SU-DHL-6 (cell line): ENCODE measurements around the gene PHF21B.

Source experiments
- H2AFZ ChIP-seq: fragments of 200-600 bp; sonication (generic); 2 replicates; pipeline ENCODE4 v1.6.1; 2014; ENCODE audit warnings: low read depth, mild to moderate bottlenecking, moderate library complexity, mixed read lengths, antibody characterized with exemption, low read length; ENCODE audit not compliant: severe bottlenecking
- H3F3A ChIP-seq: fragments of 200-600 bp; shearing (Covaris generic); 2 replicates; pipeline ENCODE4 v1.6.0; 2016; ENCODE audit warnings: antibody characterized with exemption, mild to moderate bottlenecking; ENCODE audit not compliant: insufficient read depth
- H3K27ac ChIP-seq: fragments of 200-600 bp; sonication (generic); 2 replicates; pipeline ENCODE4 v1.5.1; 2016; ENCODE audit warnings: low read depth, mild to moderate bottlenecking, low read length, moderate library complexity, mixed read lengths
- H3K27me3 ChIP-seq: fragments of 200-600 bp; sonication (generic), shearing (Covaris generic); 2 replicates; pipeline ENCODE4 v1.6.0; 2014; ENCODE audit warnings: mild to moderate bottlenecking, low read length
- H3K36me3 ChIP-seq: fragments of 200-600 bp; sonication (generic); 2 replicates; pipeline ENCODE4 v1.6.1; 2014; ENCODE audit warnings: mild to moderate bottlenecking, low read length, mixed read lengths
- H3K4me2 ChIP-seq: fragments of 300-600, 200-600 bp; shearing (Covaris generic), sonication (generic); 2 replicates; pipeline ENCODE4 v1.6.0; 2014; ENCODE audit warnings: low read length, low read depth, mild to moderate bottlenecking; ENCODE audit not compliant: poor library complexity, severe bottlenecking
- H3K4me3 ChIP-seq: fragments of 200-600 bp; sonication (generic); 2 replicates; pipeline ENCODE4 v1.5.1; 2014; ENCODE audit warnings: antibody characterized with exemption, low read length, mild to moderate bottlenecking, mixed read lengths; ENCODE audit not compliant: insufficient read depth, poor library complexity, severe bottlenecking
- H3K79me2 ChIP-seq: fragments of 200-600 bp; sonication (generic); 2 replicates; pipeline ENCODE4 v1.6.1; 2014; ENCODE audit warnings: mild to moderate bottlenecking, low read length, moderate library complexity; ENCODE audit not compliant: insufficient read depth
- H3K9ac ChIP-seq: fragments of 200-600 bp; sonication (generic); 2 replicates; pipeline ENCODE4 v1.7.0; 2014; ENCODE audit warnings: mild to moderate bottlenecking, low read length
- H3K9me2 ChIP-seq: fragments of 200-600 bp; sonication (generic); replicated peaks from 2 replicates; pipeline ENCODE4 v1.6.1; 2014; ENCODE audit warnings: low read length; ENCODE audit not compliant: insufficient read depth
- H3K9me3 ChIP-seq: fragments of 200-600 bp; sonication (generic); 2 replicates; pipeline ENCODE4 v1.6.1; 2014; ENCODE audit warnings: low read length, mixed read lengths; ENCODE audit not compliant: insufficient read depth
- H4K20me1 ChIP-seq: fragments of 200-600 bp; sonication (generic); 2 replicates; pipeline ENCODE4 v1.6.1; 2014; ENCODE audit warnings: low read depth, mild to moderate bottlenecking, antibody characterized with exemption, low read length, moderate library complexity, mixed read lengths
- EZH2phosphoT487 ChIP-seq: fragments of 200-600 bp; sonication (generic), shearing (Covaris generic); conservative IDR thresholded peaks from 2 replicates; pipeline ENCODE4 v1.6.1; 2018; ENCODE audit warnings: mild to moderate bottlenecking, antibody characterized with exemption, low read length, moderate library complexity, mixed read lengths
- TF ChIP-seq, protein P1 (sequence below): fragments of 200-600 bp; sonication (generic); IDR thresholded peaks from one replicate; pipeline ENCODE4 v1.5.1; 2017; ENCODE audit warnings: antibody characterized with exemption, mild to moderate bottlenecking, low read length, moderate library complexity; ENCODE audit not compliant: insufficient read depth, poor library complexity, severe bottlenecking

The PHF21B gene

DNA sequence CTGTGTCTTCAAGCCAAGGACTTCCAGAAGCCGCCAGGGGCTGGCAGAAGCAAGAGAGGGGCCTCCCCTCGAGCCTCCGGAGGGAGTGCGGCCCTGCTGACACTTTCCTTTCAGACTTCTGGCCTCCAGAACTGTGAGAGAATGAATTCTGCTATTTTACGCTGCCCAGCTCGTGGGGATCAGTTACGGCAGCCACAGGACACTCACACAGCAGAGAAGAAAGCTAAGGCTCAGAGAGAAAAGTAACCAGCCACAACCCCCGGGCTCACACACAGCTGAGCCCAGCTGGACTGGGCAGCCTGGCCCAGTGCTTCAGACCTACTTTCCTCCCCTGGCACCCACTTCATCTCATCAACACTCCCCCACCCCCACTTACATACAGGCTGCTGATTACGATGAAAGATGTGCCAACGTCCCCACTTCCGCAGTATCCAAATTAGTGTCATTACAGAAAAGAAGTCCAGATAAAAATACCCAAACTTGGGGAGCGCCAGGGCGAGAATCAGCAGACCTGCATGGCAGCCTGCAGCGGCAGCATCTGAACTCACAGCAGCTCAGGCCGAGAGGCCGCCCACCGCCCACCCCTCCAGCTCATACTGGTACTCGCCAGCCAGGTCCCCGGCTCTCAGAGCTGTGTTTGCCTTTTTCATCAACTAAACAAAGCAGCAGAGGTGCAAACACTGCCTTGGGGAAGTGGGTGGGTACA is 15.3 kb downstream of the PHF21B start:
- H3K36me3 ChIP-seq = no peaks in the 10 kb centered on the region
- H3K4me2 ChIP-seq = no peak overlapping the region
- H3K9ac ChIP-seq = no peak overlapping the region
- peaks cover 24% of the 10 kb centered on the region for H3K79me2 ChIP-seq
- no peak overlapping the region for H3K27ac ChIP-seq
- no peaks in the 10 kb centered on the region for H3K9me2 ChIP-seq
- H3F3A ChIP-seq = no peaks in the 10 kb centered on the region
- TF ChIP-seq, protein P1, sequence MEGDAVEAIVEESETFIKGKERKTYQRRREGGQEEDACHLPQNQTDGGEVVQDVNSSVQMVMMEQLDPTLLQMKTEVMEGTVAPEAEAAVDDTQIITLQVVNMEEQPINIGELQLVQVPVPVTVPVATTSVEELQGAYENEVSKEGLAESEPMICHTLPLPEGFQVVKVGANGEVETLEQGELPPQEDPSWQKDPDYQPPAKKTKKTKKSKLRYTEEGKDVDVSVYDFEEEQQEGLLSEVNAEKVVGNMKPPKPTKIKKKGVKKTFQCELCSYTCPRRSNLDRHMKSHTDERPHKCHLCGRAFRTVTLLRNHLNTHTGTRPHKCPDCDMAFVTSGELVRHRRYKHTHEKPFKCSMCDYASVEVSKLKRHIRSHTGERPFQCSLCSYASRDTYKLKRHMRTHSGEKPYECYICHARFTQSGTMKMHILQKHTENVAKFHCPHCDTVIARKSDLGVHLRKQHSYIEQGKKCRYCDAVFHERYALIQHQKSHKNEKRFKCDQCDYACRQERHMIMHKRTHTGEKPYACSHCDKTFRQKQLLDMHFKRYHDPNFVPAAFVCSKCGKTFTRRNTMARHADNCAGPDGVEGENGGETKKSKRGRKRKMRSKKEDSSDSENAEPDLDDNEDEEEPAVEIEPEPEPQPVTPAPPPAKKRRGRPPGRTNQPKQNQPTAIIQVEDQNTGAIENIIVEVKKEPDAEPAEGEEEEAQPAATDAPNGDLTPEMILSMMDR = no peak
- TF ChIP-seq EZH2phosphoT487 = no peak
- H4K20me1 ChIP-seq = no peaks in the 10 kb centered on the region
- H2AFZ ChIP-seq = no peak overlapping the region
- H3K4me3 ChIP-seq = no peak overlapping the region
- no peaks in the 10 kb centered on the region for H3K9me3 ChIP-seq
- H3K27me3 ChIP-seq = no peaks in the 10 kb centered on the region

GRCh38 chr22:44992166-44992565 is 17.6 kb downstream of the PHF21B start:
- Histone ChIP-seq H4K20me1 (no peaks in the 10 kb centered on the region), H3K4me2 (no peak overlapping the region), H3K27me3 (no peaks in the 10 kb centered on the region), H3K9me3 (no peaks in the 10 kb centered on the region), H3K9ac (no peak overlapping the region), H3K9me2 (no peaks in the 10 kb centered on the region), H3K79me2 (peaks cover 14% of the 10 kb centered on the region), H3K4me3 (no peak overlapping the region), H3K27ac (no peak overlapping the region), H3K36me3 (no peaks in the 10 kb centered on the region), H2AFZ (no peak overlapping the region), H3F3A (no peaks in the 10 kb centered on the region)
- TF ChIP-seq EZH2phosphoT487 = no peak

- Histone ChIP-seq H3K4me3 (no peak overlapping the region), H3K4me2 (no peak overlapping the region), H3K27ac (no peak overlapping the region), H3F3A (no peaks in the 10 kb centered on the region), H4K20me1 (no peaks in the 10 kb centered on the region), H3K79me2 (peaks cover 13% of the 10 kb centered on the region), H2AFZ (no peak overlapping the region), H3K36me3 (no peaks in the 10 kb centered on the region), H3K9me2 (no peaks in the 10 kb centered on the region), H3K9me3 (no peaks in the 10 kb centered on the region), H3K9ac (no peak overlapping the region), H3K27me3 (no peaks in the 10 kb centered on the region)
- TF ChIP-seq, protein P1 = no peak
- no peak for TF ChIP-seq EZH2phosphoT487
These were observed 18.6 kb downstream of the PHF21B start for GRCh38 chr22:44991218-44991617.

DNA sequence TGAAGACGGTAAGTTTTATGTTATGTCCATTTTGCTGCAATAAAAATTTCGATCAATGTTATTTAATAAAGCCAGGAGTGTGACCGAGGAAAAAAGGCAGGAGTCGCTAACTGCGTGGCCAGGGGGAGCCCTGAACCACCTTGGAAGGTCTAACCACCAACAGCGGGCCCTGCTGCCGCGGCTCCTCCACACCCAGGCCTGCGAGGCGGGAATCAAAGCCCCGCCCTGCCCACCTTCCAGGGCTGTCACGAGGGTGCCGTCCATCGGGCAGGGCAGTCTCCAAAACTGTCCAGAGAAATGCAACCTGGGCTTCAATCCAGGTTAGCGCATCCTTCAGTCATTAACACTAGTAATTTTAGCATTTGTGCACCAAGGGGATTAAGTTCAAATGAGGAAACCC is 19.0 kb downstream of the PHF21B start:
- Histone ChIP-seq H3F3A (no peaks in the 10 kb centered on the region), H3K27ac (no peak overlapping the region), H3K36me3 (no peaks in the 10 kb centered on the region), H2AFZ (no peak overlapping the region), H3K9ac (no peak overlapping the region), H4K20me1 (no peaks in the 10 kb centered on the region; the same call in 1 of the 2 replicates), H3K4me3 (no peak overlapping the region), H3K9me3 (no peaks in the 10 kb centered on the region), H3K79me2 (peaks cover 13% of the 10 kb centered on the region), H3K9me2 (no peaks in the 10 kb centered on the region), H3K27me3 (no peaks in the 10 kb centered on the region), H3K4me2 (no peak overlapping the region)
- TF ChIP-seq, protein P1 = no peak
- no peak for TF ChIP-seq EZH2phosphoT487
